Mesenchymal stem cell (in vitro differentiated cells and primary cell): ENCODE data around the gene NDNF.

ENCODE experiments used
- DNase-seq: peaks from one replicate; pipeline ENCODE4 v3.0.0-alpha.2; 2013
- H2AFZ ChIP-seq: one replicate; pipeline ENCODE4 v1.6.1; 2013; ENCODE audit warnings: low read depth, mild to moderate bottlenecking, control low read depth, inconsistent platforms, low read length, moderate library complexity
- H2AK5ac ChIP-seq: 2 replicates; pipeline ENCODE4 v1.6.1; 2013; ENCODE audit warnings: low read length, moderate library complexity, mild to moderate bottlenecking, inconsistent platforms; ENCODE audit not compliant: severe bottlenecking
- H2BK120ac ChIP-seq: one replicate; pipeline ENCODE4 v1.6.1; 2013; ENCODE audit warnings: low read depth, mild to moderate bottlenecking, inconsistent platforms, low read length, moderate library complexity
- H2BK12ac ChIP-seq, 2 experiments: one replicate each; pipeline ENCODE4 v1.6.1; 2013; ENCODE audit warnings: inconsistent platforms in 2 of 2, low read length in 2 of 2, mild to moderate bottlenecking in 2 of 2, moderate library complexity in 2 of 2, control low read depth in 1 of 2
- H2BK15ac ChIP-seq: one replicate; pipeline ENCODE4 v1.6.1; 2013; ENCODE audit warnings: mild to moderate bottlenecking, low read depth, inconsistent platforms; ENCODE audit not compliant: poor library complexity, severe bottlenecking
- H2BK5ac ChIP-seq: 2 replicates; pipeline ENCODE4 v1.6.1; 2013; ENCODE audit warnings: low read depth, mild to moderate bottlenecking, low read length, control low read depth, inconsistent platforms; ENCODE audit not compliant: poor library complexity, severe bottlenecking
- H3K14ac ChIP-seq, 2 experiments: one replicate each; pipeline ENCODE4 v1.6.1; 2013; ENCODE audit warnings: inconsistent platforms in 2 of 2, low read length in 2 of 2, control low read depth in 1 of 2, mild to moderate bottlenecking in 1 of 2, moderate library complexity in 1 of 2
- H3K18ac ChIP-seq, 2 experiments: one replicate each; pipeline ENCODE4 v1.6.1; 2013; ENCODE audit warnings: inconsistent platforms in 2 of 2, low read length in 2 of 2, control low read depth in 1 of 2, low read depth in 1 of 2, mild to moderate bottlenecking in 1 of 2
- H3K23ac ChIP-seq, 2 experiments: one replicate each; pipeline ENCODE4 v1.6.1; 2013; ENCODE audit warnings: inconsistent platforms in 2 of 2, low read length in 2 of 2, mild to moderate bottlenecking in 2 of 2, moderate library complexity in 2 of 2, control low read depth in 1 of 2
- H3K27ac ChIP-seq: 2 replicates; pipeline ENCODE4 v1.5.1; 2013; ENCODE audit warnings: mild to moderate bottlenecking, moderate library complexity, low read length, control low read depth, inconsistent platforms; ENCODE audit not compliant: poor library complexity, severe bottlenecking
- H3K27me3 ChIP-seq, 2 experiments: 2 replicates each; pipeline versions ENCODE4 v1.6.1 to v1.7.0; 2013; ENCODE audit warnings: low read length in 2 of 2, mild to moderate bottlenecking in 2 of 2, moderate library complexity in 2 of 2, control low read depth in 1 of 2, inconsistent platforms in 1 of 2; ENCODE audit not compliant: control insufficient read depth in 1 of 2, insufficient read depth in 1 of 2
- H3K36me3 ChIP-seq, 2 experiments: 2 replicates each; pipeline versions ENCODE4 v1.6.1 to v1.7.0; 2013; ENCODE audit warnings: low read length in 2 of 2, control low read depth in 1 of 2, inconsistent platforms in 1 of 2, low read depth in 1 of 2, mild to moderate bottlenecking in 1 of 2; ENCODE audit not compliant: insufficient read depth in 2 of 2, control insufficient read depth in 1 of 2
- H3K4ac ChIP-seq, 2 experiments: one replicate each; pipeline ENCODE4 v1.6.1; 2013; ENCODE audit warnings: inconsistent platforms in 2 of 2, low read length in 2 of 2, mild to moderate bottlenecking in 2 of 2, moderate library complexity in 2 of 2, control low read depth in 1 of 2, low read depth in 1 of 2
- H3K4me1 ChIP-seq: 2 replicates; pipeline ENCODE4 v1.6.1; 2013; ENCODE audit warnings: low read depth, low read length, control low read depth; ENCODE audit not compliant: control insufficient read depth, insufficient read depth
- H3K4me2 ChIP-seq: 2 replicates; pipeline ENCODE4 v1.6.1; 2013; ENCODE audit warnings: low read length, mild to moderate bottlenecking, inconsistent platforms; ENCODE audit not compliant: poor library complexity, severe bottlenecking
- H3K4me3 ChIP-seq, 2 experiments: 2 replicates each; pipeline versions ENCODE4 v1.5.1 to v1.7.0; 2013; ENCODE audit warnings: low read length in 2 of 2, mild to moderate bottlenecking in 2 of 2, control low read depth in 1 of 2, low read depth in 1 of 2; ENCODE audit not compliant: insufficient read depth in 1 of 2
- H3K79me1 ChIP-seq: replicated peaks from 2 replicates; pipeline ENCODE4 v1.6.1; 2013; ENCODE audit warnings: mild to moderate bottlenecking, control low read depth, low read length, inconsistent platforms; ENCODE audit not compliant: poor library complexity, severe bottlenecking
- H3K9ac ChIP-seq: 2 replicates; pipeline ENCODE4 v1.7.0; 2013; ENCODE audit warnings: mild to moderate bottlenecking, low read length, moderate library complexity
- H3K9me3 ChIP-seq: 2 replicates; pipeline ENCODE4 v1.7.0; 2013; ENCODE audit warnings: mild to moderate bottlenecking, low read length; ENCODE audit not compliant: control insufficient read depth
- H4K8ac ChIP-seq: one replicate; pipeline ENCODE4 v1.6.1; 2013; ENCODE audit warnings: inconsistent platforms, mild to moderate bottlenecking, low read length, moderate library complexity
- H4K91ac ChIP-seq: one replicate; pipeline ENCODE4 v1.6.1; 2013; ENCODE audit warnings: mild to moderate bottlenecking, low read length, inconsistent platforms
- WGBS: methylation state at CpG from one replicate; pipeline ENCODE4 v1.1.7; 2013; ENCODE audit warnings: mixed read lengths; 5-methylcytosine and 5-hydroxymethylcytosine counted together

The NDNF gene

GRCh38 chr4:121050300-121050699 lies 22.0 kb downstream of the NDNF start:
- Histone ChIP-seq H3K23ac (no peak overlapping the region), H2AFZ (no peak overlapping the region), H2BK5ac (no peak overlapping the region), H2BK15ac (no peak overlapping the region), H3K4me2 (no peak overlapping the region), H4K91ac (no peak overlapping the region), H3K27ac (no peak overlapping the region), H3K4ac (no peak overlapping the region), H2BK120ac (no peak overlapping the region), H3K36me3 (no peaks in the 10 kb centered on the region), H2AK5ac (no peak overlapping the region), H4K8ac (no peak overlapping the region), H3K4me1 (peaks cover 1% of the 10 kb centered on the region), H3K18ac (no peak overlapping the region), H3K9ac (no peak overlapping the region), H3K9me3 (no peaks in the 10 kb centered on the region), H2BK12ac (no peak overlapping the region), H3K79me1 (no peaks in the 10 kb centered on the region), H3K4me3 (no peak overlapping the region), H3K14ac (no peak overlapping the region), H3K27me3 (no peaks in the 10 kb centered on the region)
- DNase-seq: no peak

- no peak overlapping the region for H2AFZ ChIP-seq
- no peak overlapping the region for H2AK5ac ChIP-seq
- no peak overlapping the region for H3K27ac ChIP-seq
- no peak overlapping the region for H3K18ac ChIP-seq
- no peak overlapping the region for H2BK5ac ChIP-seq
- H3K27me3 ChIP-seq: no peaks in the 10 kb centered on the region
- H3K4me3 ChIP-seq: no peak overlapping the region
- peaks cover 1% of the 10 kb centered on the region for H3K4me1 ChIP-seq
- no peak overlapping the region for H3K4ac ChIP-seq
- no peak for DNase-seq
- H3K9me3 ChIP-seq: no peaks in the 10 kb centered on the region
- no peaks in the 10 kb centered on the region for H3K36me3 ChIP-seq
- 92% methylated on average over 2 of the region's 3 CpGs for WGBS
- H3K79me1 ChIP-seq: no peaks in the 10 kb centered on the region
- H4K91ac ChIP-seq: no peak overlapping the region
- no peak overlapping the region for H3K23ac ChIP-seq
- H2BK12ac ChIP-seq: no peak overlapping the region
- H4K8ac ChIP-seq: no peak overlapping the region
- H2BK120ac ChIP-seq: no peak overlapping the region
- H3K14ac ChIP-seq: no peak overlapping the region
- no peak overlapping the region for H3K9ac ChIP-seq
- no peak overlapping the region for H2BK15ac ChIP-seq
- H3K4me2 ChIP-seq: no peak overlapping the region
Measured at GRCh38 chr4:121049072-121049599, 23.2 kb downstream of the NDNF start.

GRCh38 chr4:121048165-121048564 lies 24.2 kb downstream of the NDNF start:
- Histone ChIP-seq H3K4me3 (no peak overlapping the region), H2BK12ac (no peak overlapping the region), H3K4me2 (no peak overlapping the region), H3K27me3 (no peaks in the 10 kb centered on the region), H3K79me1 (no peaks in the 10 kb centered on the region), H3K23ac (no peak overlapping the region), H3K27ac (no peak overlapping the region), H3K4ac (no peak overlapping the region), H3K18ac (no peak overlapping the region), H3K4me1 (no peaks in the 10 kb centered on the region), H2BK15ac (no peak overlapping the region), H2BK120ac (no peak overlapping the region), H3K36me3 (no peaks in the 10 kb centered on the region), H3K14ac (no peak overlapping the region), H3K9ac (no peak overlapping the region), H3K9me3 (no peaks in the 10 kb centered on the region), H4K8ac (no peak overlapping the region), H2AK5ac (no peak overlapping the region), H2BK5ac (no peak overlapping the region), H4K91ac (no peak overlapping the region), H2AFZ (no peak overlapping the region)
- no peak for DNase-seq
- 89% methylated on average over 6 of the region's 6 CpGs for WGBS

GRCh38 chr4:121041307-121042090 lies 30.8 kb downstream of the NDNF start:
- Histone ChIP-seq H2AK5ac (no peak overlapping the region), H3K27ac (no peak overlapping the region), H2BK5ac (no peak overlapping the region), H3K27me3 (no peaks in the 10 kb centered on the region), H3K23ac (no peak overlapping the region), H3K14ac (no peak overlapping the region), H3K9ac (no peak overlapping the region), H4K8ac (no peak overlapping the region), H4K91ac (no peak overlapping the region), H2BK15ac (no peak overlapping the region), H2AFZ (no peak overlapping the region), H3K4me1 (no peaks in the 10 kb centered on the region), H3K4ac (no peak overlapping the region), H2BK12ac (no peak overlapping the region), H3K79me1 (no peaks in the 10 kb centered on the region), H3K4me3 (no peak overlapping the region), H3K9me3 (no peaks in the 10 kb centered on the region), H3K36me3 (peaks cover 0 to 6% of the 10 kb centered on the region in 2 experiments), H3K4me2 (no peak overlapping the region), H3K18ac (no peak overlapping the region), H2BK120ac (no peak overlapping the region)
- DNase-seq: no peak
- WGBS: 80% methylated on average over 4 of the region's 8 CpGs
